ENCODE results near the gene NDUFA9.

Gene NDUFA9

GRCh38 chr12:4610481-4610880 lies 38.4 kb upstream of the NDUFA9 start:
- peaks cover 4% of the 10 kb centered on the region; the same call in 1 of the 2 replicates for H3K79me2 ChIP-seq (ENCODE audit: insufficient read depth, low read length)
- DNase-seq (no peak), ATAC-seq (ENCODE audit: insufficient read depth, low read depth) (no peak)
- no peak overlapping the region for H3K9ac ChIP-seq (ENCODE audit: low read depth, low read length)
- H4K20me1 ChIP-seq (ENCODE audit: insufficient read depth, low read length) = no peaks in the 10 kb centered on the region
- TF ChIP-seq CTCF (IDR thresholded peaks at IDR 0.05; ENCODE audit: borderline replicate concordance, extremely low read depth, low read length, poor library complexity, severe bottlenecking) (no peak), EZH2 (IDR thresholded peaks at IDR 0.05; ENCODE audit: borderline replicate concordance, low read depth, low read length, severe bottlenecking) (no peak)
- no peak overlapping the region for H3K27ac ChIP-seq (ENCODE audit: low read length)
- H3K9me3 ChIP-seq (ENCODE audit: insufficient read depth, low read length, severe bottlenecking) = no peaks in the 10 kb centered on the region
- H2AFZ ChIP-seq (ENCODE audit: low read depth, low read length) = no peak overlapping the region
- peaks cover 9% of the 10 kb centered on the region for H3K4me1 ChIP-seq (ENCODE audit: insufficient read depth, low read length)
- H3K27me3 ChIP-seq (ENCODE audit: insufficient read depth, low read length, poor library complexity) = no peaks in the 10 kb centered on the region
- H3K4me3 ChIP-seq (ENCODE audit: low read depth in 1 of 2, low read length in 2 of 2) = no peak overlapping the region
- H3K36me3 ChIP-seq (ENCODE audit: insufficient read depth, low read length) = peaks cover 33% of the 10 kb centered on the region
- H3K4me2 ChIP-seq (ENCODE audit: insufficient read depth, low read length) = no peak overlapping the region

- no peaks in the 10 kb centered on the region for H3K27me3 ChIP-seq (ENCODE audit: insufficient read depth, low read length, poor library complexity)
- DNase-seq (no peak), ATAC-seq (ENCODE audit: insufficient read depth, low read depth) (no peak)
- H3K79me2 ChIP-seq (ENCODE audit: insufficient read depth, low read length) = no peaks in the 10 kb centered on the region
- TF ChIP-seq CTCF (IDR thresholded peaks at IDR 0.05; ENCODE audit: borderline replicate concordance, extremely low read depth, low read length, poor library complexity, severe bottlenecking) (no peak), EZH2 (IDR thresholded peaks at IDR 0.05; ENCODE audit: borderline replicate concordance, low read depth, low read length, severe bottlenecking) (no peak)
- no peak overlapping the region for H3K9ac ChIP-seq (ENCODE audit: low read depth, low read length)
- no peak overlapping the region for H2AFZ ChIP-seq (ENCODE audit: low read depth, low read length)
- no peaks in the 10 kb centered on the region for H3K9me3 ChIP-seq (ENCODE audit: insufficient read depth, low read length, severe bottlenecking)
- no peaks in the 10 kb centered on the region for H4K20me1 ChIP-seq (ENCODE audit: insufficient read depth, low read length)
- no peak overlapping the region for H3K4me3 ChIP-seq (ENCODE audit: low read depth in 1 of 2, low read length in 2 of 2)
- H3K4me2 ChIP-seq (ENCODE audit: insufficient read depth, low read length) = no peak overlapping the region
- no peaks in the 10 kb centered on the region for H3K4me1 ChIP-seq (ENCODE audit: insufficient read depth, low read length)
- H3K36me3 ChIP-seq (ENCODE audit: insufficient read depth, low read length) = peaks cover 28% of the 10 kb centered on the region
- H3K27ac ChIP-seq (ENCODE audit: low read length) = no peak overlapping the region
Observed at GRCh38 chr12:4615667-4616066, 33.2 kb upstream of the NDUFA9 start.

DNA sequence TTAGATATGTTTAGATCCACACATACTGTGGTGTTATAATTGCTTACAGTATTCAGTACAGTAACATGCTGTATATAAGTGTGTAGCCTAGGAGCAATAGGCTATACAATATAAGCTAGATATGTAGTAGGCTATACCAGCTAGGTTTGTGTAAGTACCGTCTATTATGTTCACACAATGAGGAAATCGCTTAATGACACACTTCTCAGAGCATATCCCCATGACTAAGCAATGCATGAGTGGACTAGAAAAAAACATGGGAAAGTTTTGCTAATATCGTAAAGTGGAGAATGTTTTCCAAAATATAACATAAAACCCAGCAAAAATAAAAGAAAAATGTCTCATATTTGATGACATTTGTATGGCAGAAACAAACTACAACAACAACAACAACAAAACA lies 27.4 kb upstream of the NDUFA9 start:
- Histone ChIP-seq H3K79me2 (ENCODE audit: insufficient read depth, low read length) (no peaks in the 10 kb centered on the region), H3K27ac (ENCODE audit: low read length) (no peak overlapping the region), H3K36me3 (ENCODE audit: insufficient read depth, low read length) (no peaks in the 10 kb centered on the region), H4K20me1 (ENCODE audit: insufficient read depth, low read length) (no peaks in the 10 kb centered on the region), H2AFZ (ENCODE audit: low read depth, low read length) (no peak overlapping the region), H3K4me2 (ENCODE audit: insufficient read depth, low read length) (no peak overlapping the region), H3K4me3 (ENCODE audit: low read depth in 1 of 2, low read length in 2 of 2) (no peak overlapping the region), H3K4me1 (ENCODE audit: insufficient read depth, low read length) (no peaks in the 10 kb centered on the region), H3K27me3 (ENCODE audit: insufficient read depth, low read length, poor library complexity) (no peaks in the 10 kb centered on the region), H3K9me3 (ENCODE audit: insufficient read depth, low read length, severe bottlenecking) (no peaks in the 10 kb centered on the region), H3K9ac (ENCODE audit: low read depth, low read length) (no peak overlapping the region)
- TF ChIP-seq CTCF (IDR thresholded peaks at IDR 0.05; ENCODE audit: borderline replicate concordance, extremely low read depth, low read length, poor library complexity, severe bottlenecking) (no peak), EZH2 (IDR thresholded peaks at IDR 0.05; ENCODE audit: borderline replicate concordance, low read depth, low read length, severe bottlenecking) (no peak)
- ATAC-seq (ENCODE audit: insufficient read depth, low read depth) = no peak
- DNase-seq = no peak

DNA sequence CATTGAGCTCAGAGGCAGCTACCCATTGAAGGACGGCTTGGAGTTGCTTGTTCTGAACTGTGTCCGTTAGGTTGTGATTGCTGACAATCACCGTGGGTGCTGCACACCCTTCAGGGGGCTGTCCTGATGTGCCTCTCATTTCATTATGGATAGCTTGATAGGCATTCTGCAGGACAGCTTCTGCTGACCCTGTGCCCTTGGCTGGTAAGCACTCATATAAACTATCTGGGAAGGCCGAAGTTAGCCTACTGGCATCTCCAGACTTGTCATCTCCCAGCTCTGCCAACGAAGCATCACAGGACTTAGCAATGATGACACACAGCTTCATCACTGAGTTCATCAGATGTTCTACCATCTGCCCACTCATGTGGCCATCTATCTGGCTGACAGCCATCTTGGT lies 22.4 kb upstream of the NDUFA9 start:
- TF ChIP-seq EZH2 (IDR thresholded peaks at IDR 0.05; ENCODE audit: borderline replicate concordance, low read depth, low read length, severe bottlenecking) (no peak), CTCF (IDR thresholded peaks at IDR 0.05; ENCODE audit: borderline replicate concordance, extremely low read depth, low read length, poor library complexity, severe bottlenecking) (no peak)
- no peak for ATAC-seq (ENCODE audit: insufficient read depth, low read depth)

More for the DNA sequence above, 22.4 kb upstream of the NDUFA9 start:
- Histone ChIP-seq H3K27ac (ENCODE audit: low read length) (no peak overlapping the region), H3K79me2 (ENCODE audit: insufficient read depth, low read length) (no peaks in the 10 kb centered on the region), H2AFZ (ENCODE audit: low read depth, low read length) (no peak overlapping the region), H3K4me2 (ENCODE audit: insufficient read depth, low read length) (no peak overlapping the region), H3K9ac (ENCODE audit: low read depth, low read length) (no peak overlapping the region), H4K20me1 (ENCODE audit: insufficient read depth, low read length) (no peaks in the 10 kb centered on the region), H3K36me3 (ENCODE audit: insufficient read depth, low read length) (no peaks in the 10 kb centered on the region), H3K27me3 (ENCODE audit: insufficient read depth, low read length, poor library complexity) (peaks cover 4% of the 10 kb centered on the region), H3K9me3 (ENCODE audit: insufficient read depth, low read length, severe bottlenecking) (no peaks in the 10 kb centered on the region), H3K4me3 (ENCODE audit: low read depth in 1 of 2, low read length in 2 of 2) (no peak overlapping the region), H3K4me1 (ENCODE audit: insufficient read depth, low read length) (no peaks in the 10 kb centered on the region)
- no peak for DNase-seq
